22Rv1 (cell line): ENCODE data around the gene ARHGEF28.

Experiments used
- CTCF ChIP-seq: fragments of 450-650 bp; IDR thresholded peaks from 2 replicates; pipeline ENCODE4 v1.5.1; 2017; ENCODE audit warnings: mild to moderate bottlenecking
- ZFX ChIP-seq: fragments of 450-650 bp; IDR thresholded peaks from 2 replicates; pipeline ENCODE4 v1.6.1; 2017; ENCODE audit warnings: antibody characterized with exemption, borderline replicate concordance

- TF ChIP-seq CTCF (no peak), ZFX (no peak)
Observed at GRCh38 chr5:73912821-73913271, 286.9 kb downstream of the ARHGEF28 start.
